OCI-LY1 (cell line): ENCODE results near the gene IL10.

ENCODE experiments used
- CTCF ChIP-seq: fragments of 200-600 bp; sonication (generic), shearing (Covaris generic); IDR thresholded peaks from 2 replicates; pipeline ENCODE4 v1.5.1; 2017; ENCODE audit warnings: mild to moderate bottlenecking, antibody characterized with exemption, low read length, moderate library complexity, mixed read lengths
- EZH2 ChIP-seq: fragments of 200-600 bp; sonication (generic), shearing (Covaris generic); IDR thresholded peaks from 2 replicates; pipeline ENCODE4 v1.8.0; 2017; ENCODE audit warnings: borderline replicate concordance, mixed run types, mild to moderate bottlenecking, antibody characterized with exemption, low read length, moderate library complexity, mixed read lengths

DNA sequence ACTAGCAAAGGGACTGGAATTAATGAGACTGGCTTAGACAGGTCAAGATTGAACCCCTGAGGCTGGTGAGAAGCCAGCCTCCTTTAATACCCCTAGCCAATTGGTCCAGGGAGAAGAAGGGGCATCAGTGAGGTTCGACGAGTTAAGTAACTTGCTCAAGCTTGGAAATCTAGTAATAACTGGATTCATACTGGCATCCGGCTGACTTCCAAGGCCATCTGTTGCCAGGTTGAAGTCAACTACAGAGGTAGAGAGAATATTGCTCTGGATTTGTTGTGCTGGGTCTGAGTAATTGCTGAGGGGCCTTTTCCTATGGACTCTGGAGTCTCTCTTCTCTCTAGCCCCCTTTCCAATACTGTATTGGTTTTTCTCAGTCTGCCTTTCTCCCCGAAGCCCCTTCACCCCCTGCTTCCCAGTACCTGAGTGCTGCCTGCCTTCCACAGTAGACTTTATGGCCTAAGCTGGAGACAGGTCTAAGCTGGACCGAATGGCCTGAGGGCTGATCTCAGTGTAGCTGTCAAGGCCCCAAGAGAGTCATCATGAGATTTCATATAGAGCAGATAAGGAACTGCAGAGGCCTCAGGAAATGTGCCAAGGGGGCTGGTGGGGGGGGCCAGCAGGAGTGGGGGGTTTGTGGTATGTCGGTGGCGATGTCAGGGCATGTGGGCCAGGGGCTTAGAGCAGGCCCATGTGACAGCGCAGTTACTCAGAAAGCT, 44.2 kb downstream of the IL10 start:
- TF ChIP-seq CTCF (no peak), EZH2 (no peak)
